Measurements from ENCODE around the gene DCAF11.
"Not testable (repeated sequence)": the region's sequence is repeated elsewhere in the genome, so short reads cannot be mapped to it uniquely, and the experiment has no call there.

Gene DCAF11

DNA sequence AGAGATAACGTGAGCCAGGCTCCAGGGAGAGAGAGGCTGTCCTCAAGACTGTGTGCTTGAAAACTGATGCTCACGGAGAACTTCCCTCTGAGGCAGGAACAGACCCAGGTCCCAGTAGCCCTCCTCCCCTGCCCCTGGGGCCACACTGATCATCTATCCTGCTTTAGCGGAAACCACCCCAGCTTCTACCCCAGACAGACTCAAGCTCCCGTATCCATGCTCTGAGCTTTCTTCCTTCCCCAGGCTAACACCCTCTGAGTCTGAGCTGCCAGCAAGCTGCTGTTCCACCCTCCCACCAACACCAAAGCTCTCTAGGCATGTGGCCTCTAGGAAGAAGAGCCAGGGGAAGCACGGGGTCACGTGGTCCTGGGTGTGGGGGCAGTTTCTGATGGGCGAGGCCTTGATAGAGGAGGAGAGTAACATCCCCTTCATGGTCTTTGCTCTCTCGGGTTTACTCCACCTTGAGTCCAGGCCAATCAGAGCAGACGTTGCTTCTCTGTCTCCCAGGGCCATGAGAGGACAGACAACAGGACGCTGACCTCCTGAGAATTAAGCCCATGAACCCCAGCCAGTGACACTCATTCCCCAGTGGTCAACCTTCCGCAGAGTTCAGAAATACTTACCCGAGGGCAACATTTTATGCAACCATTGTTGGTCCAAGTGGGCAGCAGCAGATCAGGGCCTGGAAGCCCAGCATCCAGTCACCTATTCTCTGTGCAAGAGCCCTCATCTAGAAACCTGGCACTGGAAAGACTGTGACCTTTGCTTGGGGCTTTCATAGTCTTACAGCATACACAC lies 19.1 kb upstream of the DCAF11 start:
- DNase-seq (ENCODE audit: low spot score) (peak; percentile 49), FAIRE-seq (no peak)

DNA sequence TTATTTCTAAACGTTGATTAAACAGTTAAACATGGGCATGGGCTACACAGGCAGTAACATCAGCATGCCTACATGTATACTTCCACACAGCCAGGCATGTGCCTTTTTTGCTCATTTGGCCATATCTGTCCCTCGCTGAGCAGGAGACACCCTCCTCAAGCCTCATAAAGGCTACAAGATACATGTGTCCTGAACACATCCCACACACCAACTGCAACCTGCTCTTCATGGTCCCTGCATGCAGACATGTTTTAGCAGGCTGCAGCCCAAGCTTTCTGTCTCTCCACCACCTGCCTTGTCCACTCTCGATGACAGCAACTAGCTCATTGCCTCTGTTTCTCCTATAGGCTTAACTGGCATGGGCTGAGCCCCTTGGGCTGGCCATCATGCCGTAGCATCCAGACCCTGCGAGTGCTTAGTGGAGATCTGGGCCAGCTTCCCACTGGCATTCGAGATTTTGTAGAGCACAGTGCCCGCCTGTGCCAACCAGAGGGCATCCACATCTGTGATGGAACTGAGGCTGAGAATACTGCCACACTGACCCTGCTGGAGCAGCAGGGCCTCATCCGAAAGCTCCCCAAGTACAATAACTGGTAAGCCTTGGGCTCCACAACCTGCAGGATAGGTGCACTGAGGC lies 17.9 kb upstream of the DCAF11 start:
- no peak for FAIRE-seq
- DNase-seq (ENCODE audit: low spot score): no peak

DNA sequence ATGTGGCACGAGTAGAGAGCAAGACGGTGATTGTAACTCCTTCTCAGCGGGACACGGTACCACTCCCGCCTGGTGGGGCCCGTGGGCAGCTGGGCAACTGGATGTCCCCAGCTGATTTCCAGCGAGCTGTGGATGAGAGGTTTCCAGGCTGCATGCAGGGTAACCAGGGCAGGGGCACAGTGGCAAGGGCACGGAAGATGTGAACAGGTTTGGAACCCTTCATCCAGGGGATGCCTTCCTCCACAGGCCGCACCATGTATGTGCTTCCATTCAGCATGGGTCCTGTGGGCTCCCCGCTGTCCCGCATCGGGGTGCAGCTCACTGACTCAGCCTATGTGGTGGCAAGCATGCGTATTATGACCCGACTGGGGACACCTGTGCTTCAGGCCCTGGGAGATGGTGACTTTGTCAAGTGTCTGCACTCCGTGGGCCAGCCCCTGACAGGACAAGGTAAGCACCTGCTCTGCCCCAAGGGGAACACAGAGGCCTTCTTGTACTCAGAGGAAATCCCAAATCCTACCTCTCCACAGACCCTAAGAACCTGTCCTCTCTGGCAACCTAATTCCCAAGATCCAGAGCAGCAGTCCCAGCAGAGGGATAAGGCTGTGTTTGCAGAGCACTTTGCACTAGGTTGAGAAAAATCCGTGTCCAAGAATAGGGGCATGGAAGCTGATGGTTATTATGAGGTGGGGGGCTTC lies 16.2 kb upstream of the DCAF11 start:
- FAIRE-seq: no peak

DNA sequence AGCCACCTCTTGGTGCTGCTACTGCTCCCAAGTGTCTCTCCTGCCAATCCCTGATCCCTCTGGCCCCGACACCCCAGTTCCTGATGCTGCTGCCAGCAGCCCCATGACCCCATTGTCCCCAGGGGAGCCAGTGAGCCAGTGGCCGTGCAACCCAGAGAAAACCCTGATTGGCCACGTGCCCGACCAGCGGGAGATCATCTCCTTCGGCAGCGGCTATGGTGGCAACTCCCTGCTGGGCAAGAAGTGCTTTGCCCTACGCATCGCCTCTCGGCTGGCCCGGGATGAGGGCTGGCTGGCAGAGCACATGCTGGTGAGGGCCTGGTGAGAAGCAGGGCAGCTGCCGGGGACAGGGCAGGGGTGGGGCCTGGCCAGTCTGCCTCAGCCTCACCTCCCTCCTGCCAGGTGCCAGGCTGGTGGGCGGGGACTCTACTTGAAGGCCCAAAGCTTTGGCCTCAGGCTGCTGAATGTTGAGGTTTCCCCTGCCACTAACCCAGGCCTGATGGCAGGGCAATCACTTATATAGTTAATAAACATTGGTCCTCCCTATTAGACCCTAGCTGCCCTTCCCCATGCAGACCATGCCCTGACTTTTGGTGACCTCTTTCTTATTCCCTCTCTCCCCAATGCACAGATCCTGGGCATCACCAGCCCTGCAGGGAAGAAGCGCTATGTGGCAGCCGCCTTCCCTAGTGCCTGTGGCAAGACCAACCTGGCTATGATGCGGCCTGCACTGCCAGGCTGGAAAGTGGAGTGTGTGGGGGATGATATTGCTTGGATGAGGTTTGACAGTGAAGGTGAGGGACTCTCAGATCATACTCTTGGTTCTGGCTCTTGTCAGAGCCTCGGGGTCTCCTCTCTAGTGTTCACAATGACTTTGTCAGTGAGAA lies 15.4 kb upstream of the DCAF11 start:
- no peak for DNase-seq (ENCODE audit: low spot score)
- no peak for FAIRE-seq

More for the DNA sequence above, 16.2 kb upstream of the DCAF11 start:
- no peak for DNase-seq (ENCODE audit: low spot score)

DNA sequence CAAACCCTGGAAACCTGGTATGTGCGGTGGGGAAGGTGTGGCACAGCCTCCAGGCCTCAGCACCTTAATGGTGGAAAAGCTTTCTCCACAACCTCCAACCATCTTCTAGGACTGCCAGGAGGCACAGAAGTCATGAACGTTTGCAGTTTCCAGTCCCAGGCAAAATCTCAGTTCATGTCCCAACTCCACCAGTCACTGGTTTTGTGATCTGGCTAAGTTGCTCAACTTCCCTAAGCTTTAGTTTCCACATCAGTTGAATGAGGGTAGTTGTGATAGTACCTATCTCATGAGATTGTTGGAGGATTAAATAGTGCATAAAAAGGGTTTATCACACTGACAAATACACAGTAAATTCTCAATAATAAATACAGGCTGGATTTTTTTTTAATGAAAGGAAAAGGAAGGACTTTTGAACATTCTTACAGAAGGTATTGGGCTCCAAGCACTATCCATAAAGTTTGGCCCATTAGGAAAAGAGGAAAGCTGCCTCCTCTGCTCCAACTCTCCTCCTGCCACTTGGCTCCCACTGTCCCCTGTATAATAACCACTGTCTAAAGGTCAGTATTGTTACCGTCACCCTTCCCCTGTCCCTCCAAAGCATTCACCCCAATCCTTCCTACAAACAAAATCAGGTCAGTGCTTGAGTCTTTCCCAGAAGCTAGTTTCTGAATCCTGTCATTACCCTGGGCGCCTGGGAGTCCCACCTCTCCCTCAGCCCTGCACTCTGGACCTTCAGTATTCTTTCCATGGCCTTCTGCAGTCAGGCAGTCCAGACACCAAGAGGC lies 14.2 kb upstream of the DCAF11 start:
- DNase-seq (ENCODE audit: low spot score) (no peak), FAIRE-seq (no peak)

DNA sequence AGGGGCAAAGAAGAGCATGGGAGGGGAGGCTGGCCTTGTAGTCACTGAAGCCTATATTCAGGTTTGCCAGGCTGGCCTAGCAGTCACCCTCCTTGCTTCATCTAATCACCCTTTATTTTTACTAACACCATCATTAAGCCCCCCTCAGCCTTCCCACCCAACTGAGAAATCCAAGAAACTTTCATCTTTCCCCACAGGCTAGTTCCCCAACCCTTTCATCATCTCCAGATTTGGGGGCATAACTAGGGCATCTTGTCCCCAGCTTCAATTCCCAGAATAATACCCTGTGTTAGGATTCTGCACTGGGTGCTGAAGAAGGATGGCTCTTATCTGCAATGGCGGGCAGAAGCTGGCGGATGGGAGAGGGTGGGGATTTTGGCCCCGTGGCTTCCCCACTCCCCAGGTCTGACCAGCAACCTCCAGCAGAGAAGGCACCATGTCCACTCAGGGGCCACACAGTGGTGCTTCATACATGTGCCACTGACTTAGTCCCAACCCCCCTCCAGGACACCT lies 13.5 kb upstream of the DCAF11 start:
- no peak for DNase-seq (ENCODE audit: low spot score)
- FAIRE-seq: no peak

DNA sequence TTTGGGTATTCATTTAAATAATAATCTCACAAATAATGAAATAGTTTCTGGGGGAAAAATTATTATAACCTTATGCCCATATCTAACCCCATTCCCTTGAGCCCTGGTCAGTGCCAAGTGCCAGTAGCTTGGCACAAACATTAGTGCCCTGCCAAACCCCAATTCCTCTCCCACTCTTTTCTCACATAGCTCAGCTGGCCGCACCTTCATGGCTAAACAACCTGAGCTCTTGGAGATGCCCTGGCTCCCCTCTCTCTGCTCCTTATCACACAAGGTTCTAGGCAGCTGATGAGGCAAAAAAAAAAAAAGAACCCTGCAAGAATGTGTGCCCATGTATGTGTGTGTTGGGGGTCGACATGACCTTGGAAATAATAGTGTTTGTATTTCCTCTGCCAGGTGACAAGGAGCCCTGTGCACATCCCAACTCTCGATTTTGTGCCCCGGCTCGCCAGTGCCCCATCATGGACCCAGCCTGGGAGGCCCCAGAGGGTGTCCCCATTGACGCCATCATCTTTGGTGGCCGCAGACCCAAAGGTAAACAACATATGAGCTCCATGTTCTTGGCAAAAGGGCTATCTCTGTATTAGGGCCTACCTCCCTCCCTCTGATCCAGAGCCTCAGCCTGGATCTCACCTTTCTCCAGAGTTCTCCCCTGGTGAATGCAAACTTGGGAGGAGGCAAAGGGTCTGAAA lies 12.1 kb upstream of the DCAF11 start:
- DNase-seq (ENCODE audit: low spot score) (no peak), FAIRE-seq (no peak)

DNA sequence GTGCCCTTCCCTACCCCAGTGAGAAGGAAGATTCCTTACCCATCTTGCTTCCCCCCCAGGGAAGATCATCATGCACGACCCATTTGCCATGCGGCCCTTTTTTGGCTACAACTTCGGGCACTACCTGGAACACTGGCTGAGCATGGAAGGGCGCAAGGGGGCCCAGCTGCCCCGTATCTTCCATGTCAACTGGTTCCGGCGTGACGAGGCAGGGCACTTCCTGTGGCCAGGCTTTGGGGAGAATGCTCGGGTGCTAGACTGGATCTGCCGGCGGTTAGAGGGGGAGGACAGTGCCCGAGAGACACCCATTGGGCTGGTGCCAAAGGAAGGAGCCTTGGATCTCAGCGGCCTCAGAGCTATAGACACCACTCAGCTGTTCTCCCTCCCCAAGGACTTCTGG lies 11.1 kb upstream of the DCAF11 start:
- FAIRE-seq (no peak), DNase-seq (ENCODE audit: low spot score) (no peak)

DNA sequence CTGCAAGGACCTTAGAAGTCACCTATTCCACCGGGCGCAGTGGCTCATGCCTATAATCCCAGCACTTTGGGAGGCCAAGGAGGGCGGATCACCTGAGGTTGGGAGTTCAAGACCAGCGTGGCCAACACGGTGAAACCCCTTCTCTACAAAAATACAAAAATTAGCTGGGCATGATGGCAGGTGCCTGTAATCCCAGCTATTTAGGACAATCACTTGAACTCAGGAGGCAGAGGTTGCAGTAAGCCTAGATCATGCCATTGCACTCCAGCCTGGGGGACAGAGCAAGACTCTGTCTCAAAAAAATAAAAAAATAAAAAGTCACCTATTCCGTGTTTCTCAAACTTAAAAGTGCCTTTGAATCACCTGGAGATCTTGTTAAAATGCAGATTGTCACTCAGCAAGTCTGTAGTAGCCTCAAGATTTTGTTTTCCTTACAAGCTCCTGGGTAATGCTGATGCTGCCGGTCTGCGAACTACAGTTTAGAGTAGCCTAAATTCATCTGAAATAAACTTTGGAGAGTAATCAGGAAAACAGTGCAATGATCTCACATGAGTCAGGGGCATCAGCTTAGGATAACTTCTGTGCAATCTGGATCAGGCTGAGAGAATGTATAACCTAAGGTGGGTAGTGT lies 8.9 kb upstream of the DCAF11 start:
- not testable (repeated sequence) for FAIRE-seq; DNase-seq (ENCODE audit: low spot score)

DNA sequence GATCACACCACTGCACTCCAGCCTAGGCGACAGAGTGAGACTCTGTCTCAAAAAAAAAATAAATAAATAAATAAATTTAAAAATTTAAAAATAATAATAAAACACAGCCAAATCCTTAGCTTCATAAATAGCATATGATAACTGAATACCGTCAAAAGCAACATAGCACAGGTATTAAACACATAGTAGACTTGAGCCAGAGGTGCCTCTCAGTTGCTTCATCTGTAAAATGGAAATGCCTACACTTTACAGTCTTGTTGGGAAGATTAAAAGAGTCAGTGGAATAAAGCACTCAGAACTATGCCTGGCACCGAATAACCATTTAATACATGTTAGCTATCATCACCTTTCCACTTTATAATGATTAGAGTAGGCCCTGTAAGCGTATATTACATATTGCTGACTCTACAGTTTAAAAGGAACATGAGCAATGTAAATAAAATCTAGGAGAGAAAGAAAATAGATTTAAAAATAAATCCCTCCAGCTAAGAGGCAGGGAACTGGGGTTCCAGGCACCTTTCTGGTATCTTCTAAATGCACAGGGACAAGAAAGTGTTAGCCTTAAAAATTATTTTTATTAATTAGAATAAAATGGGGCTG lies 7.8 kb upstream of the DCAF11 start:
- no peak for FAIRE-seq
- no peak for DNase-seq (ENCODE audit: low spot score)

DNA sequence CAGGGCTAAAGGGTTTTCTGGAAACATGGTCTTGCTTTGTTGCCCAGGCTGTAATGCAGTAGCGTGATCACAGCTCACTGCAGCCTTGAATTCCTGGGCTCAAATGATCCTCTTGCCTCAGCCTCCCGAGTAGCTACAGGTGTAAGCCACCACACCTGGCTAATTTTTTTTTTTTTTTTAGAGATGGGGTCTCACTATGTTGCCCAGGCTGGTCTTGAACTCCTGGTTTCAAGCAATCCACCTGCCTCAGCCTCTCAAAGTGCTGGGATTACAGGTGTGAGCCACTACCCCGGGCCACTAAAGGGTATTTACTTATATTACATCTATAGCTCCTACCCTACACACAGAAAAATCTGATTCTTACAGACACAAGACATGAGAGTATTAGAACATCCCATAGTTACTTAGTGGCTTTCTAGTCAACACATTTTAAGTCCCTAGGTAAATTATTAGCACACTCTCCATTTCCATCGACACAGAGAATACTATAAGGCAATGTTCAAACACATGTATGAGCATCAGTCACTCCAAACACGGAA lies 6.2 kb upstream of the DCAF11 start:
- DNase-seq (ENCODE audit: low spot score): no peak
- no peak for FAIRE-seq

DNA sequence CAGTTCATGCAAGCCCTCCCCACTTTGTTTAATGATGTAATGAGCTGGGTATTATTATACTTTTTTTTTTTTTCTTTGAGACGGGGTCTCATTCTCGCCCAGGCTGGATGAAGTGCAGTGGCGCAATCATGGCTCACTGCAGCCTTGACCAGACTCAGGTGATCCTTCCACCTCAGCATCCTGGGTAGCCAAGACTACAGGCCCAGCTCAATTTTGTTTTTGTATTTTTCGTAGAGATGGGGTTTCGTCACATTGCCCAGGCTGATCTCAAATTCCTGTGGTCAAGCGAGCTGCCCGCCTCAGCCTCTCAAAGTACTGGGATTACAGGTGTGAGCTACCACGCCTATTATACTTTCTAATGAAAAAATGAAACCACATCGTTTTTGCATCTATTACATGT lies 4.5 kb upstream of the DCAF11 start:
- DNase-seq (ENCODE audit: low spot score) (no peak), FAIRE-seq (no peak)

DNA sequence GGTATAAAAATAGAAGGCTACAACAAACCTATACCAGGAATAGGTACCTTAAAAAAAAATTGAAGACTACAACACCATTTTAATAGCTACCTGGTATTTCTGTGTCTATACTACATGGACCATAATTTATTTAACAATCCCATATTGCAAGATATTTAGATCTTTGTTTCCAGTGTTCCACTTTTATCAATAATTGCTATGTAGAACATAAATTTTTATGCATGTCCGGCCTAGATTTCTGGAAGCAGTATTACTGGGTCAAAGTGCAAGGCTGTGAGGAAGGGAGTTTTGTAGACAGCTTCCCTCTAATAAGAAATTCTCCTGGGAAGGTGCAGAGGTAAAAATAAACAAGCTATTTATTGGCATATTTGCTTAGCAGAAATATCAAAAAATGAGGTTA lies 4.1 kb upstream of the DCAF11 start:
- DNase-seq (ENCODE audit: low spot score) (no peak), FAIRE-seq (no peak)

DNA sequence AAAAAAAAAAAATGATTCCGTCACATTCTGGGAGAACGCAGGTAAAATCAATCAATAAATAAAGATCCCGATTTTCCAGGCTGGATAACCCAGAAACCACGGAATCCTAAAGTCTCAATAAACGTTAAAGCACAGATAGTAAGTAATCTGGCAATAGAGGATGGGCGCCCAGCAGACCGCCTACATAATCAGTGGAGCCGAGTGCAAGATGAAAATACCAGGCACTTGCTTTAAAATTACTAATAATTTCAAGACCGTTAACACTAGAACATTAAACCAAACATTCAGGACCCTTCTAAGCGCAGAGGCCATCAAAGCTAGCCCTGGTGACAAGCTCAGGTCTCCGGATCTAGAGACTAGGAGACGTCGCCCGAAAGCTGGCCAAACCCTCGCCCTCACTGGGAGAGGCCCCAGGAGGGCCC lies 1.2 kb upstream of the DCAF11 start:
- DNase-seq (ENCODE audit: low spot score) (no peak), FAIRE-seq (no peak)

DNA sequence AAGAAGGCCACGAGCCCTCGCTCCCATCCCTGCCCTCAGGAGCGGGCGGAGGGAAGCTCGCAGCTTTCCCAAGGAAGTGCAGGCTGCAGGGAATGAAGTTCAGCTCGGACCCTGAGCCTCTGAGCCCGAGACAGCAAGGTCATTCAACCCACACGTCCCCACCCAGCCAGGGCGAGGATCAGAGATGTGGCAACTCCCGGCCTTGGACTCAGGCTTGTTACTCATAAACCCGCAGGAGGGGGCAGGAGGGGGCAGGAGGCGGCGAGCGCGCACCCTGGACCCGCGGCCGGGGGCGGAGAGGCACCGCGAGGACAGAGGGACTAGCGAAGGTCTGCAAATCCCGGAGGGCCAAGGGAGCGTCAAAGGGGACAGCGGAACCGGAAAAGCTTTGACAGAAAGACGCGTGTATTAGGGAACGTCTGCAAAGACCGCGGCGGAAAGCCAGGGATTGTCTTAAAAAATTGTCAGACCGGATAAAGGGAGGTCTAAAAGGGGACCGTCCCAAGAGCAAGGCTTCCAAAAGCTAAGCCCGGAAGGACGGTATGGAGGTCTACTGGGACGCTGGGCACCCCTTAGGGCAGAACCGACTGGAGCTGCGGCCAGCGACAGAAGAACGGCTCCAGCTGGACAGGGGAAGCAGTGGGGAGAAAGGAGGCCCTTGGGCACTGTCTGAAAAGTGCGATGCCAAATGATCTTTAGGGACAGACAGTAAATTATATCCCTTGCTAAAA lies 611 bp upstream of the DCAF11 start:
- peak; percentile 79 for DNase-seq (ENCODE audit: low spot score)
- FAIRE-seq: no peak

DNA sequence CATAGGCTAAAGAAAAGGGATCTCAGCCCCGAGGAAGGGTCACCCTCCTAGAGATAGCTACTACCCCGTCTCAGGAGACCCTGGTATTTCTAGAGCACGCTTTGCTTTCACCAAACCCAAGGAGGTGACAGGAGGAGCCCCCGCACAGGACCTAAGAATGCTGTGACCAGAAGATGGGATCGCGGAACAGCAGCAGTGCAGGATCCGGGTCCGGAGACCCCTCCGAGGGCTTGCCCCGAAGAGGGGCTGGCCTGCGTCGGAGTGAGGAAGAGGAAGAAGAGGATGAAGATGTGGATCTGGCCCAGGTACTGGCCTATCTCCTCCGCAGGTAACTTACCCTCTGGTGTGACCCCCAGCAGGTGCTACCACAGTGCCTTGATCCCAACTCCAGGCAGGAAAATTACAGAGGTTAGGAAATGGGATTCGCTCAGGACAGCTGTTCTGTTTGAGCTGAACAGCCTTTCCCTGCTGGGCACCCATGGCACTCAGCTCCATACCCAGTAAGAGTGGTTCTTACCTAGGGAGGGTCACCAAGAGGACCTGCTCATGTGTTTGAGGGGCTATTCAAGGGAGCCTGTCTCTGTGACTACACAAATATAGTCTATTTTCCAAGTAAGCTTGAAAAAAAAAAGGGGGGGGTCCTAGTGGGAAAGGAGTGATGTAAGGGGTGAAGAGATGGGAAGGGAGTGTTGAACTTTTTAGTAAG lies 998 bp downstream of the DCAF11 start:
- DNase-seq (ENCODE audit: low spot score): no peak
- no peak for FAIRE-seq

DNA sequence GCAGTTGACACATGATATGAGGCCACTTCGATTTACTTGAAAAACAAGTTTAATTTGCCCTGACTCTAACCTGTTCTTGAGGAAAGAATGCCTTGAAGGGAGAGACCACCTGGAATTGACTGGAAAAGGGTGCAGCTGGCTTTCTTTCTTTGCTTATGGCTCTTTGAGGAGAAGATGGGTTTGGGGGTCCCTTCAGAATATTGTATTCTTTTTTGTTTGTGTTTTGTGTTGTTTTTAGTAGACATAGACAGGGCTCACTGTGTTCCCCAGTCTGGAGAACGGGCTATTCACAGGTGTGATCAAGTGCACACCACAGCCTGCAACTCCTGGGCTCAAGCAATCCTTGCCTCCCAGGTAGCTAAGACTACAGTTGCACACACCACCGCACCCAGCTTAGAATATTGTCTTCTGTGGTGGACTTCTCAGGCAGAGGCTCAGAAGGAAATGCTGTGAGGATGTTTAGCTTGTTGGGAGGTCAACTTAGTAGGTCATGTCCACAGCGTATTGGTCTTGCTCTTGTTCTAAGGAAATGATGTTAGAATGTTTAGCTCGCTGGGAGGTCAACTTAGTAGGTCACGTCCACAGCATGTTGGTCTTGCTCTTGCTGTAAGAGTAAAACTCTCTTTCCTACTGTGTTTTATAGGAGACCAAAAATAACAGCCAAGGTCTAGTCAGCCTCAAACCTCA lies 1.7 kb downstream of the DCAF11 start:
- DNase-seq (ENCODE audit: low spot score) (no peak), FAIRE-seq (no peak)
